HG03139 (cell line): ENCODE results near the gene ELMOD3.

ENCODE experiments used
- ATAC-seq: cut with Tn5 transposase; IDR thresholded peaks from one replicate; pipeline ENCODE4 v1.9.1; 2021; ENCODE audit not compliant: unreplicated experiment

Gene ELMOD3

GRCh38 chr2:85439986-85440385 is 85.4 kb downstream of the ELMOD3 start:
- ATAC-seq, result no peak

DNA sequence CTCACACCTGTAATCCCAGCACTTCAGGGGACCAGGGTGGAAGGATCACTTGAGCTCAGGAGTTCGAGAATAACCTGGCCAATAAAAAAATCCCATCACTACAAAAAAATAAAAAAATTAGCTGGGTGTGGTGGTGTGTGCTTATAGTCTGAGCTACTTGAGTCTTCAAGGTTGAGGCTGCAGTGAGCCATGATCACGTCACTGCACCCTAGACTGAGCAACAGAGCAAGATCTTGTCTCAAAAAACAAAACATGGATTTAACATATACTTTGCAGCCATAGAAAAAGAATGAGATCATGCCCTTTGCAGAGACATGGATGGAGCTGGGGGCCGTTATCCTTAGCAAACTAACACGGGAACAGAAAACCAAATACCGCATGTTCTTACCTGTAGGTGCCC is 86.2 kb downstream of the ELMOD3 start:
- ATAC-seq, result no peak
